GM12878 (cell line): ENCODE measurements around the gene SLC29A2.
A peak's percentile ranks its signal among the peaks of the same experiment; 100 is the strongest.

ENCODE experiments used
- BRCA1 ChIP-seq: IDR thresholded peaks from 2 replicates; pipeline ENCODE4 v1.6.1; 2011; ENCODE audit warnings: low read depth, low read length, improper control_type of control experiment
- CHD2 ChIP-seq: IDR thresholded peaks from 2 replicates; pipeline ENCODE4 v1.6.1; 2011; ENCODE audit warnings: low read depth, low read length, improper control_type of control experiment, borderline replicate concordance
- POLR2A ChIP-seq: IDR thresholded peaks from 2 replicates; pipeline ENCODE4 v1.6.1; 2011; ENCODE audit warnings: low read depth, mild to moderate bottlenecking, low read length
- RFX5 ChIP-seq: IDR thresholded peaks from 2 replicates; pipeline ENCODE4 v1.6.1; 2011; ENCODE audit warnings: low read depth, low read length, improper control_type of control experiment
- SMAD5 ChIP-seq: IDR thresholded peaks from 2 replicates; pipeline ENCODE4 v1.6.1; 2016; ENCODE audit warnings: antibody characterized with exemption, low read depth
- SMC3 ChIP-seq: IDR thresholded peaks from 2 replicates; pipeline ENCODE4 v1.6.1; 2011; ENCODE audit warnings: low read length, improper control_type of control experiment, borderline replicate concordance
- SREBF2 ChIP-seq: IDR thresholded peaks from 2 replicates; pipeline ENCODE4 v1.6.1; 2012; ENCODE audit warnings: mild to moderate bottlenecking, low read length
- SUZ12 ChIP-seq: fragments of 200-600 bp; sonication (generic); IDR thresholded peaks from one replicate; pipeline ENCODE4 v1.6.1; 2018; ENCODE audit warnings: antibody characterized with exemption, mild to moderate bottlenecking; ENCODE audit not compliant: unreplicated experiment
- TF ChIP-seq, protein P1 (sequence below): fragments of 450-650 bp; IDR thresholded peaks from 2 replicates; pipeline ENCODE4 v1.6.1; 2016; ENCODE audit warnings: mild to moderate bottlenecking
- TF ChIP-seq, protein P2 (sequence below), 3 experiments: IDR thresholded peaks in 2 of 3; conservative IDR thresholded peaks in 1 of 3; 2 replicates each; pipeline ENCODE4 v1.5.1; 2011; ENCODE audit warnings: low read depth in 3 of 3, low read length in 3 of 3, mild to moderate bottlenecking in 3 of 3, control low read depth in 2 of 3, moderate library complexity in 2 of 3, inconsistent platforms in 1 of 3, mixed read lengths in 1 of 3; ENCODE audit not compliant: control insufficient read depth in 2 of 3, insufficient read depth in 1 of 3; ENCODE audit errors: extremely low read depth in 1 of 3

DNA sequence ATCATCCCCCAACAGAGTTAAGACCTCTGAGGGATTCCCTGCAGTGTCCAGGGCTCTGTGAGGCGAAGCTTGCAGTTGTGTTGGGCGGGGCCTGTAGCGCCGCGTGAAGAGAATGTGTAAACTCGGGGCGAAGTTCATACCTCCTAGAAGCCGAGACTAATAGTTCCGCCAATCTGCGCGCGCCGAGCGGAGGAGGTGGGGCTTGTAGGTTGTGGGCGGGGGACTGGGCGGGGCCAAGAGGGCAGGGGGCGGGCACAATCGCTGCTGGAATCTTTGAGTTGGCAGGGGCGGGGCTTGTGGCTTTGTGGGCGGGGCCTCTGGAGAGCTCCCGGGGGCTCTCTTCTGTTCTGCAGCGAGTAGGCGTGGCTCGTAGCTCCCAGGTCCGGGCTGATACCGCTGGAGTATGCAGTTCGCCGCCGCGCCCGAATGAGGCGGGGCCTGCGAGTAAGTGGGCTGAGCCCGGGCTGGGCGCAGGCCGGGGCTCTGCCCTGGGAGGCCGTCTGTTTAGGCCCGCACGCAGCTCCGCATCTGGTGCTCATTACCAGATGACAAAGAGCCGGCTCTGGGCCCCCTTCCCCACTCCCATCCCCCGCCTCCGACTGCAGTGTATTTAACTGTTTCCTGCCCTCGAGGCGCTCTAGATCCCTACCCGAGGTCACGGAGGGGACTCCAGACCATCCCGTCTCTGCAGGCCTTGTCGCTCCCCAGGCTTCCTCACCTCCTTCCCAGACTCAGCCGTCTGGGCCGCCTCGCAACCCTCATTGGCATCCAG, 58.8 kb downstream of the SLC29A2 start:
- TF ChIP-seq, protein P1, sequence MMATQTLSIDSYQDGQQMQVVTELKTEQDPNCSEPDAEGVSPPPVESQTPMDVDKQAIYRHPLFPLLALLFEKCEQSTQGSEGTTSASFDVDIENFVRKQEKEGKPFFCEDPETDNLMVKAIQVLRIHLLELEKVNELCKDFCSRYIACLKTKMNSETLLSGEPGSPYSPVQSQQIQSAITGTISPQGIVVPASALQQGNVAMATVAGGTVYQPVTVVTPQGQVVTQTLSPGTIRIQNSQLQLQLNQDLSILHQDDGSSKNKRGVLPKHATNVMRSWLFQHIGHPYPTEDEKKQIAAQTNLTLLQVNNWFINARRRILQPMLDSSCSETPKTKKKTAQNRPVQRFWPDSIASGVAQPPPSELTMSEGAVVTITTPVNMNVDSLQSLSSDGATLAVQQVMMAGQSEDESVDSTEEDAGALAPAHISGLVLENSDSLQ, result no peak
- TF ChIP-seq RFX5 (no peak), SUZ12 (no peak), SMC3 (no peak), POLR2A (peak; percentile 26), SMAD5 (no peak), BRCA1 (no peak), SREBF2 (no peak), CHD2 (no peak)
- TF ChIP-seq, protein P2, sequence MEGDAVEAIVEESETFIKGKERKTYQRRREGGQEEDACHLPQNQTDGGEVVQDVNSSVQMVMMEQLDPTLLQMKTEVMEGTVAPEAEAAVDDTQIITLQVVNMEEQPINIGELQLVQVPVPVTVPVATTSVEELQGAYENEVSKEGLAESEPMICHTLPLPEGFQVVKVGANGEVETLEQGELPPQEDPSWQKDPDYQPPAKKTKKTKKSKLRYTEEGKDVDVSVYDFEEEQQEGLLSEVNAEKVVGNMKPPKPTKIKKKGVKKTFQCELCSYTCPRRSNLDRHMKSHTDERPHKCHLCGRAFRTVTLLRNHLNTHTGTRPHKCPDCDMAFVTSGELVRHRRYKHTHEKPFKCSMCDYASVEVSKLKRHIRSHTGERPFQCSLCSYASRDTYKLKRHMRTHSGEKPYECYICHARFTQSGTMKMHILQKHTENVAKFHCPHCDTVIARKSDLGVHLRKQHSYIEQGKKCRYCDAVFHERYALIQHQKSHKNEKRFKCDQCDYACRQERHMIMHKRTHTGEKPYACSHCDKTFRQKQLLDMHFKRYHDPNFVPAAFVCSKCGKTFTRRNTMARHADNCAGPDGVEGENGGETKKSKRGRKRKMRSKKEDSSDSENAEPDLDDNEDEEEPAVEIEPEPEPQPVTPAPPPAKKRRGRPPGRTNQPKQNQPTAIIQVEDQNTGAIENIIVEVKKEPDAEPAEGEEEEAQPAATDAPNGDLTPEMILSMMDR (IDR thresholded peaks at IDR 0.05 in 2 of 3, conservative IDR thresholded peaks at IDR 0.05 in 1 of 3; ENCODE audit: control insufficient read depth in 2 of 3, extremely low read depth in 1 of 3, insufficient read depth in 1 of 3, low read depth in 3 of 3, low read length in 3 of 3), result no peak
